H9 (cell line): ENCODE results near the gene VPS72. TPM values are rescaled to one million over a fixed set of nuclear protein-coding genes. Genes with fewer than 3 reads are reported as not detected.

Source experiments
- DNase-seq: peaks from one replicate; pipeline ENCODE4 v3.0.0-alpha.2; 2017
- H2AFZ ChIP-seq: one replicate; pipeline ENCODE4 v1.6.1; 2013; ENCODE audit warnings: mild to moderate bottlenecking, low read length, control low read depth, moderate library complexity
- H2AK5ac ChIP-seq: 2 replicates; pipeline ENCODE4 v1.6.1; 2013; ENCODE audit warnings: low read length, control low read depth, mixed read lengths; ENCODE audit not compliant: insufficient read length
- H2BK120ac ChIP-seq: one replicate; pipeline ENCODE4 v1.6.1; 2013; ENCODE audit warnings: low read depth, mild to moderate bottlenecking, low read length, control low read depth, inconsistent platforms; ENCODE audit not compliant: poor library complexity, severe bottlenecking
- H2BK12ac ChIP-seq: 2 replicates; pipeline ENCODE4 v1.6.1; 2013; ENCODE audit warnings: low read length, control low read depth, mixed read lengths, low read depth; ENCODE audit not compliant: insufficient read length
- H2BK15ac ChIP-seq: 2 replicates; pipeline ENCODE4 v1.6.1; 2013; ENCODE audit warnings: low read depth, low read length, control low read depth
- H2BK20ac ChIP-seq: one replicate; pipeline ENCODE4 v1.6.1; 2013; ENCODE audit warnings: low read depth, mild to moderate bottlenecking, low read length, control low read depth, inconsistent platforms; ENCODE audit not compliant: poor library complexity, severe bottlenecking
- H2BK5ac ChIP-seq: 2 replicates; pipeline ENCODE4 v1.6.1; 2013; ENCODE audit warnings: low read length, control low read depth, mixed read lengths; ENCODE audit not compliant: insufficient read length
- H3K14ac ChIP-seq: 2 replicates; pipeline ENCODE4 v1.6.1; 2013; ENCODE audit warnings: low read length, control low read depth; ENCODE audit not compliant: insufficient read depth
- H3K18ac ChIP-seq: 2 replicates; pipeline ENCODE4 v1.6.1; 2013; ENCODE audit warnings: low read depth, mild to moderate bottlenecking, mixed read lengths, low read length, control low read depth; ENCODE audit not compliant: insufficient read length
- H3K23ac ChIP-seq: 2 replicates; pipeline ENCODE4 v1.6.1; 2013; ENCODE audit warnings: low read length, control low read depth, mixed read lengths, low read depth; ENCODE audit not compliant: insufficient read length
- H3K23me2 ChIP-seq: 2 replicates; pipeline ENCODE4 v1.6.1; 2013; ENCODE audit warnings: low read depth, mild to moderate bottlenecking, mixed read lengths, low read length, control low read depth; ENCODE audit not compliant: insufficient read length, poor library complexity, severe bottlenecking
- H3K27ac ChIP-seq: 2 replicates; pipeline ENCODE4 v1.5.1; 2013; ENCODE audit warnings: low read length, control low read depth, mixed read lengths, low read depth; ENCODE audit not compliant: insufficient read length
- H3K27me3 ChIP-seq: 2 replicates; pipeline ENCODE4 v1.6.1; 2013; ENCODE audit warnings: low read length, control low read depth, inconsistent platforms; ENCODE audit not compliant: insufficient read depth
- H3K4ac ChIP-seq: 2 replicates; pipeline ENCODE4 v1.6.1; 2013; ENCODE audit warnings: low read depth, mild to moderate bottlenecking, control low read depth, inconsistent platforms, low read length, moderate library complexity
- H3K4me1 ChIP-seq: 2 replicates; pipeline ENCODE4 v1.6.1; 2013; ENCODE audit warnings: low read length, control low read depth, inconsistent platforms; ENCODE audit not compliant: insufficient read depth
- H3K4me2 ChIP-seq: 2 replicates; pipeline ENCODE4 v1.6.1; 2013; ENCODE audit warnings: low read length, control low read depth, mixed read lengths; ENCODE audit not compliant: insufficient read length, insufficient read depth
- H3K56ac ChIP-seq: 2 replicates; pipeline ENCODE4 v1.6.1; 2013; ENCODE audit warnings: low read depth, mild to moderate bottlenecking, mixed read lengths, low read length, control low read depth; ENCODE audit not compliant: insufficient read length
- H3K79me1 ChIP-seq: 2 replicates; pipeline ENCODE4 v1.6.1; 2013; ENCODE audit warnings: low read depth, mild to moderate bottlenecking, moderate library complexity, low read length, control low read depth, inconsistent platforms; ENCODE audit not compliant: insufficient read depth, poor library complexity, severe bottlenecking
- H3K79me2 ChIP-seq: 2 replicates; pipeline ENCODE4 v1.6.1; 2013; ENCODE audit warnings: low read length, control low read depth, inconsistent platforms; ENCODE audit not compliant: insufficient read depth
- H3K9ac ChIP-seq: 2 replicates; pipeline ENCODE4 v1.6.1; 2013; ENCODE audit warnings: low read length, control low read depth, mixed read lengths; ENCODE audit not compliant: insufficient read length; ENCODE audit errors: extremely low read depth
- H3K9me3 ChIP-seq: one replicate; pipeline ENCODE4 v1.6.1; 2013; ENCODE audit warnings: low read depth, low read length, inconsistent platforms; ENCODE audit not compliant: control insufficient read depth
- H3T11ph ChIP-seq: one replicate; pipeline ENCODE4 v1.6.1; 2013; ENCODE audit warnings: mild to moderate bottlenecking, low read length, control low read depth, inconsistent platforms
- H4K20me1 ChIP-seq: one replicate; pipeline ENCODE4 v1.6.1; 2013; ENCODE audit not compliant: control insufficient read depth, insufficient read length, insufficient read depth
- H4K5ac ChIP-seq: 2 replicates; pipeline ENCODE4 v1.6.1; 2013; ENCODE audit warnings: low read depth, mild to moderate bottlenecking, mixed read lengths, low read length, control low read depth; ENCODE audit not compliant: insufficient read length
- H4K8ac ChIP-seq: replicated peaks from 2 replicates; pipeline ENCODE4 v1.6.1; 2013; ENCODE audit warnings: low read length, control low read depth, mixed read lengths, low read depth; ENCODE audit not compliant: insufficient read length
- H4K91ac ChIP-seq: 2 replicates; pipeline ENCODE4 v1.6.1; 2013; ENCODE audit warnings: low read depth, mild to moderate bottlenecking, moderate library complexity, mixed read lengths, low read length, control low read depth; ENCODE audit not compliant: insufficient read length
- H3K27ac Mint-ChIP-seq, 3 experiments: 2 replicates in 2 of 3; 3 replicates in 1 of 3; pipeline ENCODE4 v1.8.0; 2020 to 2021; ENCODE audit warnings: mixed read lengths in 3 of 3, mild to moderate bottlenecking in 1 of 3, moderate library complexity in 1 of 3
- H3K27me3 Mint-ChIP-seq: 2 replicates; pipeline ENCODE4 v1.8.0; 2021; ENCODE audit warnings: low read depth, mild to moderate bottlenecking, moderate library complexity, mixed read lengths
- H3K36me3 Mint-ChIP-seq, 3 experiments: 2 replicates in 2 of 3; 3 replicates in 1 of 3; pipeline ENCODE4 v1.8.0; 2020 to 2021; ENCODE audit warnings: low read depth in 3 of 3, mixed read lengths in 3 of 3; ENCODE audit not compliant: insufficient read depth in 1 of 3
- H3K4me1 Mint-ChIP-seq, 2 experiments: 2 replicates each; pipeline ENCODE4 v1.8.0; 2020; ENCODE audit warnings: mixed read lengths in 2 of 2
- H3K4me3 Mint-ChIP-seq, 2 experiments: 2 replicates in 1 of 2; 3 replicates in 1 of 2; pipeline ENCODE4 v1.8.0; 2020 to 2021; ENCODE audit warnings: mild to moderate bottlenecking in 2 of 2, mixed read lengths in 2 of 2, moderate library complexity in 1 of 2
- H3K9me3 Mint-ChIP-seq, 2 experiments: 2 replicates in 1 of 2; 3 replicates in 1 of 2; pipeline ENCODE4 v1.8.0; 2020; ENCODE audit warnings: mild to moderate bottlenecking in 2 of 2, mixed read lengths in 2 of 2, moderate library complexity in 1 of 2
- CTCF ChIP-seq: fragments of 200-600 bp; sonication (generic); conservative IDR thresholded peaks from 3 replicates; pipeline ENCODE4 v1.8.0; 2021; ENCODE audit warnings: antibody characterized with exemption, mild to moderate bottlenecking
- WGBS: extraction: QIAGEN DNeasy Blood & Tissue Kit; methylation state at CpG from one replicate; pipeline ENCODE4 v1.1.7; 2013; ENCODE audit warnings: missing lambda C conversion rate, low lambda C conversion rate, mixed read lengths; ENCODE audit not compliant: insufficient read length; ENCODE audit errors: extremely low coverage; 5-methylcytosine and 5-hydroxymethylcytosine counted together
- total RNA-seq: library from RNA; stranded (reverse); gene quantifications from 2 replicates; pipeline ENCODE4 v1.2.1, GENCODE V29; 2021

Gene VPS72
- total RNA-seq, 1 experiment from 2014 or later, result 91.4 TPM

- peaks cover 15% of the 10 kb centered on the region; the same call in 1 of the 2 replicates for H3K79me2 ChIP-seq
- H3K4ac ChIP-seq, result no peak overlapping the region
- H3K9ac ChIP-seq, result no peak overlapping the region
- H2BK120ac ChIP-seq, result no peak overlapping the region
- H3K14ac ChIP-seq, result no peak overlapping the region
- H3K4me2 ChIP-seq, result no peak overlapping the region
- no peak overlapping the region for H4K8ac ChIP-seq
- no peaks in the 10 kb centered on the region for H4K20me1 ChIP-seq
- no peak overlapping the region for H2BK20ac ChIP-seq
- no peak overlapping the region for H4K5ac ChIP-seq
- no peak overlapping the region for H2BK12ac ChIP-seq
- H2AK5ac ChIP-seq, result no peak overlapping the region
- H3K36me3 Mint-ChIP-seq, result peaks cover 14 to 57% (median 36%) of the 10 kb centered on the region in 3 experiments; a peak in 6 of 7 replicates
- H3K4me1 ChIP-seq, result no peaks in the 10 kb centered on the region
- peaks cover 2 to 4% of the 10 kb centered on the region in 2 experiments; a peak in 2 of 4 replicates for H3K4me1 Mint-ChIP-seq
- no peak for DNase-seq
- H3K18ac ChIP-seq, result no peak overlapping the region
- no peak overlapping the region for H4K91ac ChIP-seq
- no peak overlapping the region for H3K4me3 Mint-ChIP-seq
- no peaks in the 10 kb centered on the region for H3K9me3 Mint-ChIP-seq
- WGBS, result no CpG with 5 or more reads among the region's 2 CpGs
- no peaks in the 10 kb centered on the region for H3K23me2 ChIP-seq
- H3K23ac ChIP-seq, result no peak overlapping the region
- H3T11ph ChIP-seq, result no peak overlapping the region
- H3K27ac ChIP-seq, result no peak overlapping the region
- H2AFZ ChIP-seq, result no peak overlapping the region
- no peak overlapping the region for H2BK15ac ChIP-seq
- TF ChIP-seq CTCF, result no peak
- H3K27ac Mint-ChIP-seq, result peak overlapping the region in 1 of 3 experiments; percentile 28; a peak in 1 of 7 replicates
- H3K27me3 ChIP-seq, result no peaks in the 10 kb centered on the region
- H3K56ac ChIP-seq, result no peak overlapping the region
- peaks cover 8% of the 10 kb centered on the region for H3K79me1 ChIP-seq
- no peaks in the 10 kb centered on the region for H3K9me3 ChIP-seq
- no peak overlapping the region for H2BK5ac ChIP-seq
- no peaks in the 10 kb centered on the region for H3K27me3 Mint-ChIP-seq
These were observed 23.6 kb upstream of the VPS72 start for GRCh38 chr1:151213560-151213959.
